Endothelial cell of umbilical vein (primary cell): Measurements from ENCODE around the gene DDIT4. TPM values are rescaled to one million over a fixed set of nuclear protein-coding genes. Genes with fewer than 3 reads are reported as not detected.

Experiments used
- BruUV-seq: library from RNA; stranded (reverse); fragments of 400-500 nt; replicated peaks from 2 replicates; lab custom pipeline; 2021; lab: Mats Ljungman, UMichigan
- CTCF ChIA-PET: fragments of 300-600, 350-600 bp; sonication (Branson Sonifier 250); formaldehyde crosslinking; loops from one replicate; lab custom pipeline; 2021; ENCODE audit warnings: antibody characterized with exemption, inconsistent platforms; lab: Charles Lee
- POLR2A ChIA-PET: fragments of 300-600, 350-600 bp; sonication (Branson Sonifier 250); formaldehyde crosslinking; loops from one replicate; lab custom pipeline; 2021; ENCODE audit warnings: antibody characterized with exemption, inconsistent platforms; lab: Charles Lee
- DNase-seq: peaks from one replicate; pipeline ENCODE4 v3.0.0-alpha.2; 2011; ENCODE audit warnings: low read depth, low spot score
- FAIRE-seq: peaks from 2 replicates; lab custom pipeline; 2011; peaks lifted over from hg19 to GRCh38; lab: Jason Lieb, UNC
- H2AFZ ChIP-seq: 2 replicates; pipeline ENCODE4 v1.6.0; 2012; ENCODE audit warnings: low read depth, low read length, control low read depth, inconsistent platforms
- H3K27ac ChIP-seq: 2 replicates; pipeline ENCODE4 v1.5.1; 2011; ENCODE audit warnings: low read depth, mild to moderate bottlenecking, control low read depth, low read length, moderate library complexity; ENCODE audit not compliant: insufficient read depth
- H3K27me3 ChIP-seq, 2 experiments: 2 replicates each; pipeline versions ENCODE4 v1.6.0 to v1.6.1; 2011; ENCODE audit warnings: low read length in 2 of 2, mixed read lengths in 1 of 2; ENCODE audit not compliant: control insufficient read depth in 2 of 2, insufficient read depth in 2 of 2
- H3K36me3 ChIP-seq, 2 experiments: 2 replicates in 1 of 2; 3 replicates in 1 of 2; pipeline ENCODE4 v1.5.1; 2011; ENCODE audit warnings: low read length in 2 of 2, mild to moderate bottlenecking in 1 of 2, moderate library complexity in 1 of 2; ENCODE audit not compliant: control insufficient read depth in 2 of 2, insufficient read depth in 2 of 2; ENCODE audit errors: extremely low read depth in 1 of 2
- H3K4me1 ChIP-seq: 3 replicates; pipeline ENCODE4 v1.5.1; 2011; ENCODE audit warnings: mild to moderate bottlenecking, low read length; ENCODE audit not compliant: control insufficient read depth, insufficient read depth; ENCODE audit errors: extremely low read depth
- H3K4me2 ChIP-seq: 2 replicates; pipeline ENCODE4 v1.6.1; 2011; ENCODE audit warnings: low read length, control low read depth, mixed read lengths; ENCODE audit not compliant: insufficient read depth
- H3K4me3 ChIP-seq, 3 experiments: fragments of 200-600 bp in 1 of 3; sonication (generic), shearing (Covaris generic) in 1 of 3; replicated peaks in 1 of 3; 2 replicates each; pipeline ENCODE4 v1.5.1; 2011 to 2016; ENCODE audit warnings: control low read depth in 3 of 3, low read length in 3 of 3, mild to moderate bottlenecking in 2 of 3, inconsistent platforms in 1 of 3, low read depth in 1 of 3, moderate library complexity in 1 of 3; ENCODE audit not compliant: insufficient read depth in 1 of 3
- H3K79me2 ChIP-seq: 2 replicates; pipeline ENCODE4 v1.6.0; 2012; ENCODE audit warnings: low read length, inconsistent platforms; ENCODE audit not compliant: control insufficient read depth, insufficient read depth
- H3K9ac ChIP-seq: replicated peaks from 2 replicates; pipeline ENCODE3; 2011; ENCODE audit warnings: low read length, control low read depth; ENCODE audit not compliant: insufficient read depth; ENCODE audit errors: extremely low read depth
- H3K9me1 ChIP-seq: replicated peaks from 3 replicates; pipeline ENCODE4 v1.6.0; 2011; ENCODE audit warnings: mild to moderate bottlenecking, low read length; ENCODE audit not compliant: control insufficient read depth, insufficient read depth; ENCODE audit errors: extremely low read depth
- H3K9me3 ChIP-seq: replicated peaks from 2 replicates; pipeline ENCODE4 v1.5.1; 2012; ENCODE audit warnings: low read length, inconsistent platforms; ENCODE audit not compliant: control insufficient read depth, insufficient read depth
- H4K20me1 ChIP-seq: replicated peaks from 2 replicates; pipeline ENCODE3; 2011; ENCODE audit warnings: mild to moderate bottlenecking, low read length; ENCODE audit not compliant: control insufficient read depth, insufficient read depth; ENCODE audit errors: extremely low read depth
- CTCF ChIP-seq, 2 donors: IDR thresholded peaks; 1 replicate in 1 of 2; 2 replicates in 1 of 2; pipeline ENCODE4 v1.5.1; 2011; ENCODE audit warnings: low read length in 2 of 2, mild to moderate bottlenecking in 2 of 2, moderate library complexity in 2 of 2, control low read depth in 1 of 2, inconsistent platforms in 1 of 2, low read depth in 1 of 2; ENCODE audit not compliant: insufficient read depth in 1 of 2; ENCODE audit errors: extremely low read depth in 1 of 2
- EZH2 ChIP-seq: IDR thresholded peaks from 2 replicates; pipeline ENCODE4 v1.6.1; 2012; ENCODE audit warnings: borderline replicate concordance, low read depth, mild to moderate bottlenecking, moderate library complexity, low read length, inconsistent platforms; ENCODE audit not compliant: severe bottlenecking
- FOS ChIP-seq: IDR thresholded peaks from 2 replicates; pipeline ENCODE4 v1.6.1; 2011; ENCODE audit warnings: mild to moderate bottlenecking, low read length, moderate library complexity, borderline replicate concordance; ENCODE audit not compliant: insufficient read depth
- GATA2 ChIP-seq: IDR thresholded peaks from 2 replicates; pipeline ENCODE4 v1.7.0; 2011; ENCODE audit warnings: low read depth, mild to moderate bottlenecking, moderate library complexity, mixed read lengths, low read length; ENCODE audit not compliant: insufficient read length, insufficient read depth
- JUN ChIP-seq: IDR thresholded peaks from 2 replicates; pipeline ENCODE4 v1.6.1; 2011; ENCODE audit warnings: borderline replicate concordance, low read depth; ENCODE audit not compliant: insufficient read length, insufficient read depth
- MYC ChIP-seq: IDR thresholded peaks from one replicate; pipeline ENCODE4 v1.6.1; 2011; ENCODE audit warnings: mild to moderate bottlenecking, low read depth, low read length
- POLR2A ChIP-seq: IDR thresholded peaks from 2 replicates; pipeline ENCODE4 v1.6.1; 2012; ENCODE audit warnings: low read depth, mild to moderate bottlenecking, control low read depth, low read length
- POLR2AphosphoS5 ChIP-seq: IDR thresholded peaks from 2 replicates; pipeline ENCODE4 v1.6.1; 2012; ENCODE audit warnings: low read depth, mild to moderate bottlenecking, control low read depth, low read length, moderate library complexity; ENCODE audit not compliant: insufficient read depth
- dilution Hi-C: fragments of 300-500 bp; cut with MboI; formaldehyde crosslinking; loops from one replicate; pipeline ENCODE4 v1.15.0; 2019; ENCODE audit warnings: low sequenced_read_pairs; ENCODE audit not compliant: extremely low pct_ligation_motif_present
- intact Hi-C: fragments of 100-400 bp; cut with micrococcal nuclease; formaldehyde crosslinking; loops from one replicate; pipeline ENCODE4 v1.10.0; 2022
- polyA plus RNA-seq, 4 experiments: library from polyadenylated mRNA; depleted of rRNA in 3 of 4; stranded (reverse) in 3 of 4; unstranded in 1 of 4; fragments of >200 nt; gene quantifications; 2 replicates each; pipeline versions ENCODE4 v1.2.1 to v1.2.3, GENCODE V29; 2011 to 2012; ENCODE audit warnings: missing spikeins in 1 of 4
- total RNA-seq: library from RNA; stranded (reverse); gene quantifications from 2 replicates; pipeline ENCODE4 v1.2.3, GENCODE V29; 2021
- TF ChIP-seq, protein P1 (sequence below): IDR thresholded peaks from 2 replicates; pipeline ENCODE4 v1.6.1; 2011; ENCODE audit not compliant: insufficient read depth, insufficient read length

DDIT4 gene
- total and polyA plus RNA-seq, 2 donors (not counting 3 experiments of a cell fraction or from before 2014, with no cell fraction given) = 60.4 to 65.3 TPM

DNA sequence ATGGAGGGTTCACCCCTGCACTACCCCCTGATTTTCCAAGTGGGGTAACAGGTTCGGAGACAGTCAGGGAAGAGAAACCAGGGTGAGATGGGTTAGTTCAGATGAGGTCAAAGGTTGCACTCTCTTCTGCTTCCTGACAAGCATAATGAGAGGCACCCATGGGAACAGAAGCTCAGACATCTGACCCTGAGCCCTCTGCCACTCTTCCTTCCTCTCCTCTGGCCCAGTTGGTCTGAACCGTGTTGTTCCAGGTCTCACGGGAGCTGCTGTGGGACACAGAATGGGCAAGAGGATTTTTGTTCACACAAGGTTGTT, 42.6 kb downstream of the DDIT4 start:
- Histone ChIP-seq H3K4me3 (no peak overlapping the region), H3K9me3 (no peaks in the 10 kb centered on the region), H3K4me2 (no peak overlapping the region), H3K4me1 (peaks cover 50% of the 10 kb centered on the region), H2AFZ (no peak overlapping the region), H3K27me3 (no peaks in the 10 kb centered on the region), H3K79me2 (no peaks in the 10 kb centered on the region), H3K9me1 (no peaks in the 10 kb centered on the region), H3K36me3 (no peaks in the 10 kb centered on the region), H4K20me1 (no peaks in the 10 kb centered on the region), H3K27ac (peak overlapping the region; percentile 35), H3K9ac (no peak overlapping the region)
- dilution Hi-C loops = no loop called here
- ChIA-PET POLR2A (interaction anchor here (1.5 to 2.0 kb wide), 2 partner anchors 42 to 43 kb away, joined by 3 to 8 read pairs; partner anchors contain the start of gene DDIT4), CTCF (interaction anchor here (0.9 to 1.0 kb wide), 2 partner anchors 9 to 41 kb away, joined by 3 to 7 read pairs; no protein-coding TSS in a partner anchor)
- TF ChIP-seq GATA2 (no peak), EZH2 (no peak), MYC (no peak), POLR2AphosphoS5 (no peak), POLR2A (no peak), CTCF (IDR thresholded peaks at IDR 0.05; ENCODE audit: extremely low read depth in 1 of 2, insufficient read depth in 1 of 2, low read depth in 1 of 2, low read length in 2 of 2) (no peak), FOS (no peak), JUN (no peak)
- TF ChIP-seq, protein P1, sequence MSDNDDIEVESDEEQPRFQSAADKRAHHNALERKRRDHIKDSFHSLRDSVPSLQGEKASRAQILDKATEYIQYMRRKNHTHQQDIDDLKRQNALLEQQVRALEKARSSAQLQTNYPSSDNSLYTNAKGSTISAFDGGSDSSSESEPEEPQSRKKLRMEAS = no peak
- DNase-seq (no peak), FAIRE-seq (no peak)
- intact Hi-C loops = loop anchor here (5.0 kb wide), 1 partner anchor 144 kb away; no protein-coding TSS in a partner anchor
- no TSS peak for BruUV-seq
